ENCODE results near the gene GSTO2.

GSTO2 gene

DNA sequence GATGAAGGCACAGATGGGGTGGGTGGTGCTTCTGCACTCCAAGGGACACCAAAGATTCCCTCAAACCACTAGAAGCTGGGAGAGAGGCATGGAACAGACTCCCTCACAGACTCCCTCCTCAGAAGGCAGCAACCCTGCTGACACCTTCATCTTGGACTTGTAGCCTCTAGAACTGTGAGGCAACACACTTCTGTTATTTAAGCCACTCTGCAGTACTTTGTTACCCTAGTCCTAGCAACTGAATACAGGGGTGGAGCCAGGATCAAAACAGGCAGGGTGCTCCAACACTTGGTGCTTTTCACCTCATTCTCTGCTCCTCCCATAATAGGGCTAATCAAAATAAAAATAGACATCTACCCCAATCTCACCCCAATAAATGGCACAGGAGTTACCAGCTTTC is 16.6 kb upstream of the GSTO2 start:
- ChIA-PET POLR2A (no interaction called here), CTCF (interaction anchor here (2.0 to 4.2 kb wide), 2 partner anchors 39 to 368 kb away, joined by 7 to 20 read pairs; no protein-coding TSS in a partner anchor)
- TF ChIP-seq, protein P1, sequence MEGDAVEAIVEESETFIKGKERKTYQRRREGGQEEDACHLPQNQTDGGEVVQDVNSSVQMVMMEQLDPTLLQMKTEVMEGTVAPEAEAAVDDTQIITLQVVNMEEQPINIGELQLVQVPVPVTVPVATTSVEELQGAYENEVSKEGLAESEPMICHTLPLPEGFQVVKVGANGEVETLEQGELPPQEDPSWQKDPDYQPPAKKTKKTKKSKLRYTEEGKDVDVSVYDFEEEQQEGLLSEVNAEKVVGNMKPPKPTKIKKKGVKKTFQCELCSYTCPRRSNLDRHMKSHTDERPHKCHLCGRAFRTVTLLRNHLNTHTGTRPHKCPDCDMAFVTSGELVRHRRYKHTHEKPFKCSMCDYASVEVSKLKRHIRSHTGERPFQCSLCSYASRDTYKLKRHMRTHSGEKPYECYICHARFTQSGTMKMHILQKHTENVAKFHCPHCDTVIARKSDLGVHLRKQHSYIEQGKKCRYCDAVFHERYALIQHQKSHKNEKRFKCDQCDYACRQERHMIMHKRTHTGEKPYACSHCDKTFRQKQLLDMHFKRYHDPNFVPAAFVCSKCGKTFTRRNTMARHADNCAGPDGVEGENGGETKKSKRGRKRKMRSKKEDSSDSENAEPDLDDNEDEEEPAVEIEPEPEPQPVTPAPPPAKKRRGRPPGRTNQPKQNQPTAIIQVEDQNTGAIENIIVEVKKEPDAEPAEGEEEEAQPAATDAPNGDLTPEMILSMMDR (IDR thresholded peaks at IDR 0.05; ENCODE audit: insufficient read depth, low read length, missing control alignments) = no peak
- H3K4me3 ChIP-seq (ENCODE audit: low read depth, low read length) = no peak overlapping the region
- no peak for DNase-seq (ENCODE audit: low read depth, low spot score)

DNA sequence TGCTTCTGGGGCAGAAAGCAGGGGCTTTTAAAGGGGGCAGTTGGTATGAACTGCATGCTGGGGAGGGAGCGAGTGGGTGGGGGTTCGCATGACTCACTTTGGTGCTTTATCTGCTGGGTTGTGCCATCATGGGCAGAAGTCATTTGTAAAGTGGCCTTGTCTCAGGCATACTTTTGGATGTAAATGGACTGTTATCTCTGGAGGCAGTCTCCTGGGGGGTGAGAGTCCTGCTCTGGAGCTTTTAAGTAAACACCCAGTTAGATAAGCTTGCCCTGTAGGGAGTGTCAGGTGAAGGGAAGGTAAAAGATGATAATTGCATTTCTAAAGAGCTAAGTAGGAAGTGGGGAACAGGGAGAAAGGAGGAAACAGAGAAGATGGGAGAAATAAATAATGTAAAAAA is 15.9 kb upstream of the GSTO2 start:
- ChIA-PET CTCF (interaction anchor here (0.9 to 4.2 kb wide), 4 partner anchors 10 to 368 kb away, joined by 3 to 20 read pairs (median 6); no protein-coding TSS in a partner anchor), POLR2A (no interaction called here)
- no peak overlapping the region for H3K4me3 ChIP-seq (ENCODE audit: low read depth, low read length)
- DNase-seq (ENCODE audit: low read depth, low spot score) = no peak
- TF ChIP-seq, protein P1 (IDR thresholded peaks at IDR 0.05; ENCODE audit: insufficient read depth, low read length, missing control alignments) = no peak

DNA sequence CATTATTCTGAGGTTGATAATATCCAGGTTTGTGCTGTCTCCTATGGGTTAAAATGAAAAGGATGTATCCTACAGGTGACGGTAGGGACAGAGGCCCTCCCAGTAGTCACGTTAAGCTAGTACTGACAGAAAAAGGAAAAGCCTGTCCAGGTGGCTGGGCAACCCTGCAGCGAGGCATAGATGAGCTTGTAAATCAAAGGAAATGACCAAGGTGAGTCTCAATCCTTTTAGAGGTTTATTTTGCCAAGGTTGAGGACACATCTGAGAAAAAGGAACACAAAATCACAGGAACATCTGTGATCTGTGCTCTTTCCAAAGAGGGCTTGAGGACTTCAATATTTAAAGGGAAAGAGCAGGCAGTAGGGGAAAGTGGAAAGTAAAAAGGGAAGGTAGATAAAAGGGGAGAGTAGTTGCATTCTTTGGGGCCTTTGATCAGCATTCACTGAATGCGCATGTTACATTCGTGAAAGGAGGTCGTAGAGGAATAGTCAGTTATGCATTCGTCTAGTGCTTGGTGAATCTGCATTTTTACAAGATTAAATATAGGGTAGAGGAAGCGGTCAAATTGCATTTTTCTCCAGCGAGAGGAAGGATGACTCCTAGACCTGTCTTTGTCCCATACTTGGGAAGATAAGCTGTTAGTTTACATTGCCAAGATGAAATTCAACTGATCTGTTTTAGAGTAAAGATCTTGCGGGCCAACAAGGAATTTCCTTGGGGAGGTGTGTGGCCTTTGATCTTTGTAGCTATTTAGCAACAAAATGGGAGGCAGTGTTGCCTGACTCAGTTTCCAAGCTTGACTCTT is 15.2 kb upstream of the GSTO2 start:
- peak overlapping the region; percentile 81 for H3K4me3 ChIP-seq (ENCODE audit: low read depth, low read length)
- CTCF ChIA-PET = interaction anchor here (0.8 to 5.2 kb wide), 11 partner anchors 9 to 369 kb away, joined by 3 to 29 read pairs (median 3); partner anchors contain the start of genes CFAP43 and CFAP58
- TF ChIP-seq, protein P1 (IDR thresholded peaks at IDR 0.05; ENCODE audit: insufficient read depth, low read length, missing control alignments) = no peak
- POLR2A ChIA-PET = interaction anchor here (0.9 to 2.2 kb wide), 3 partner anchors 13 to 20 kb away, joined by 3 to 14 read pairs (median 4); partner anchors contain the start of gene GSTO2
- DNase-seq (ENCODE audit: low read depth, low spot score) = no peak

DNA sequence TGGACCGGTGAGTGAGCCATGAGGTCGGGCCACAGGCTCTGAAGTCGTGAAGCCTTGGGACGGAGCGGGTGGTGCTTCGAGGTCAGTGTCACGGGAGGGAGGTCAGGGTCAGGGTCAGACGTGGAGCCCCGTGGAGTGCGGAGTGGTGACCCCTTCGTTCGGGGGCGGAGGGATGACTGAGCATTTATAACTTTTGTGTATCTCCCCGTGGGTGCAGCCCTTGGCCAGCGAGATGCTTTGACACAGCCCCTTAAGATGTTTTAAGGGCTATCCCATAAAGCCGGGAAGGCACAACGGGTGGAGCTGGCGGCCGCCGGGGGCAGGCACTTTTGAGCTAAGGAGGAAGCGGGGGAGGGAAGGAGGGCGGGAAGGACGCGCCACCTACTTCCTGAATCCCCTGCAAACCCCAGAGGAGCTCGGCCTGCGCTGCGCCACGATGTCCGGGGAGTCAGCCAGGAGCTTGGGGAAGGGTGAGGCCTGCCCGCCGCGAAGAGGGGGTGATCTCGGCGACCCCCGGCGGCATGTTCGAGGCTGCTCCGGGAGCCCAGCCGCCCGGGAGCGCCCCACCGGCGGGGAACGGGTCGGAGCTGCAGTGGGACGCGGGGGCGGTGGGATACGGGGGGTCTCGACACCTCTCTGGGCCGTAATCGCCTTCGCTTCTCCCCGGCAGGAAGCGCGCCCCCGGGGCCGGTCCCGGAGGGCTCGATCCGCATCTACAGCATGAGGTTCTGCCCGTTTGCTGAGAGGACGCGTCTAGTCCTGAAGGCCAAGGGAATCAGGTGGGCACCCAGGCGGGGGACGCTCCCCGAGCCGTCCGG is 14.3 kb upstream of the GSTO2 start, which contains the start of gene GSTO1:
Gene GSTO1, plus strand, starts transcription at position 400 of the 818 bp plus-strand sequence. Its CDS starts 37 bp downstream, at position 437.
- ChIA-PET CTCF (interaction anchor here (0.8 to 5.2 kb wide), 8 partner anchors 8 to 367 kb away, joined by 3 to 29 read pairs (median 4); partner anchors contain the start of genes CFAP43 and CFAP58), POLR2A (interaction anchor here (0.6 to 2.4 kb wide), 8 partner anchors 12 to 379 kb away, joined by 3 to 14 read pairs (median 3); partner anchors contain the start of genes GSTO2 and SFR1)
- peak within 1 kb of the TSS; percentile 81 for H3K4me3 ChIP-seq (ENCODE audit: low read depth, low read length)
- TF ChIP-seq, protein P1 (IDR thresholded peaks at IDR 0.05; ENCODE audit: insufficient read depth, low read length, missing control alignments) = peak; percentile 3
- no peak for DNase-seq (ENCODE audit: low read depth, low spot score)

DNA sequence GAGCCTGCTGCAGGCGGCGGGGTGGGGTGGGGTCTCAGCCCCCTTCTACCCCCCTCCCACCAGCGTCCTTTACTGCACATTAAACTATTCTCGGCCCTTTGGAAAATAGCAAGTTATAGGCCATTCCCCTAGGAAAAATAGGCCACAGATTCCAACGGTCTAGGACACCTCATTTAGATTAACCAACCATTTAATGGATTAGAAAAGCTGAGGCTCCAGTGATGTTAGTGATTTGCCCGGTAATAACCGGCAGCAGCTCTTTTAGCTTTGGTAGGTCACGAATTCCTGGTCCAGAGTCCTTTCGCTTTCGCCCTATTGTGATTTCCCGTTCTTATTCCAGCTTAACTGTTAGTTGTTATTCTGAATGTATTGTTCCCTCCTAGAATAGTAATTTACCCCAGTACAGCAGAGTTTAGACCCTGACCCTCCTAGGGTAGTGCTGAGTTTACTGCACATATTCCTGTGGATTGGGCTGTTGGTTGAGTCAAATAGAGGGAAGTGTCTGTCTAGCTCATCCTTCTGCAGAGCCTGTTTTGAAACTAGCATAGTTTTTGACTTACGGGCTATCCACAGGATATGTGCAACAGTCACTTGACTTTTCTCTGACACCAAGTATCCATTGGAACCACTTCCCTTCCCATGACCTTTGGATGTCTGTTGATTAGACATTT is 13.5 kb upstream of the GSTO2 start:
- ChIA-PET CTCF (interaction anchor here (0.9 to 5.2 kb wide), 5 partner anchors 12 to 368 kb away, joined by 3 to 29 read pairs (median 3); no protein-coding TSS in a partner anchor), POLR2A (interaction anchor here (0.9 to 2.4 kb wide), 3 partner anchors 19 to 133 kb away, joined by 4 to 14 read pairs (median 10); partner anchors contain the start of genes ITPRIP and SFR1)
- H3K4me3 ChIP-seq (ENCODE audit: low read depth, low read length) = peak overlapping the region; percentile 81
- peak; percentile 53 for DNase-seq (ENCODE audit: low read depth, low spot score)
- TF ChIP-seq, protein P1 (IDR thresholded peaks at IDR 0.05; ENCODE audit: insufficient read depth, low read length, missing control alignments) = no peak

Data from AG04449 (cell line).